ENCODE results near the gene TNS3.

DNA sequence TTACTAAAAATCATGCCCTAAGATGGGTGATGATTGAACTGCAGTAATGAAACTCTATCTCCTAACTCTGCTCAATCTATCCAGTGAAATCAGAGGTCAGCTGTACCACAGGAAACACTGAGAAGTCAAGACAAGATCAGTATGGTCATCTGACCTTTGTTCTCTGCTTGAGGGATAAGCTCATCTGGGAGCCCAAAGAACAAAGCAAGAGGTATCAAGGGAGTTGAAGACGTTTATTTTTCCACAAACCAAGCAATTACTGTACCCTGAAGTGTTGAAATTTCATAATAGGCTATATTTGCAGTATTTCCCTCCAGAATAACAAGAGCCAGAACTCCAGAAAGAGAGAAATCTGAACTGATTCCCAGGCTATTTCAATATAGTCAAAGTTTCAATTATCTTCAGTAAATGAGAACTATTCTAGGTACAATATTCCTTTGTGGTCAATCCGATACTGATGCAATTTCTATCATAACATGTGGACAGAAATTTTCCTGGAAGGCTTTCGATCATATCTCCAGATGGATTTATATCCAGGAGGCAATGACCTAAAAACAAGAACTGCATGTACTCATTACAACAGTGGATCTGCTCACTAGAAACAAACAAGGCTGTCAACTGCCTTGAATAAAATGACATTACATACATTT lies 345.3 kb downstream of the TNS3 start:
- TF ChIP-seq, protein P1, sequence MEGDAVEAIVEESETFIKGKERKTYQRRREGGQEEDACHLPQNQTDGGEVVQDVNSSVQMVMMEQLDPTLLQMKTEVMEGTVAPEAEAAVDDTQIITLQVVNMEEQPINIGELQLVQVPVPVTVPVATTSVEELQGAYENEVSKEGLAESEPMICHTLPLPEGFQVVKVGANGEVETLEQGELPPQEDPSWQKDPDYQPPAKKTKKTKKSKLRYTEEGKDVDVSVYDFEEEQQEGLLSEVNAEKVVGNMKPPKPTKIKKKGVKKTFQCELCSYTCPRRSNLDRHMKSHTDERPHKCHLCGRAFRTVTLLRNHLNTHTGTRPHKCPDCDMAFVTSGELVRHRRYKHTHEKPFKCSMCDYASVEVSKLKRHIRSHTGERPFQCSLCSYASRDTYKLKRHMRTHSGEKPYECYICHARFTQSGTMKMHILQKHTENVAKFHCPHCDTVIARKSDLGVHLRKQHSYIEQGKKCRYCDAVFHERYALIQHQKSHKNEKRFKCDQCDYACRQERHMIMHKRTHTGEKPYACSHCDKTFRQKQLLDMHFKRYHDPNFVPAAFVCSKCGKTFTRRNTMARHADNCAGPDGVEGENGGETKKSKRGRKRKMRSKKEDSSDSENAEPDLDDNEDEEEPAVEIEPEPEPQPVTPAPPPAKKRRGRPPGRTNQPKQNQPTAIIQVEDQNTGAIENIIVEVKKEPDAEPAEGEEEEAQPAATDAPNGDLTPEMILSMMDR (IDR thresholded peaks at IDR 0.05): no peak
- no peak for TF ChIP-seq POLR2A (IDR thresholded peaks at IDR 0.05)

Measured in uterus (tissue), 2 donors.